GM12892 (cell line): Measurements from ENCODE around the gene DRD5.

Source experiments
- DNase-seq: peaks from one replicate; pipeline ENCODE4 v3.0.0; 2011; ENCODE audit not compliant: insufficient read length
- FAIRE-seq: peaks from 2 replicates; lab custom pipeline; 2011; peaks lifted over from hg19 to GRCh38; lab: Jason Lieb, UNC
- POLR2A ChIP-seq: IDR thresholded peaks from 2 replicates; pipeline ENCODE4 v1.6.1; 2011; ENCODE audit warnings: low read depth, low read length, control low read depth
- POLR2AphosphoS5 ChIP-seq: IDR thresholded peaks from 2 replicates; pipeline ENCODE4 v1.6.1; 2011; ENCODE audit warnings: low read depth, low read length, control low read depth
- TAF1 ChIP-seq: IDR thresholded peaks from 2 replicates; pipeline ENCODE4 v1.6.1; 2011; ENCODE audit warnings: low read depth, mild to moderate bottlenecking, control low read depth, low read length, borderline replicate concordance

Gene DRD5

GRCh38 chr4:9832640-9833039, 51.2 kb downstream of the DRD5 start:
- no peak for TF ChIP-seq POLR2AphosphoS5
- no peak for TF ChIP-seq POLR2A
- no peak for TF ChIP-seq TAF1
- FAIRE-seq (no peak), DNase-seq (no peak)

- no peak for DNase-seq
- no peak for FAIRE-seq
- no peak for TF ChIP-seq TAF1
- TF ChIP-seq POLR2AphosphoS5, result no peak
- no peak for TF ChIP-seq POLR2A
Observed at GRCh38 chr4:9833421-9833820, 52.0 kb downstream of the DRD5 start.
